Stimulated activated CD8-positive, alpha-beta memory T cell treated with anti-CD3 and anti-CD28 coated beads, Interleukin-12 subunit alpha, Interleukin-12 subunit beta, amount 100 ng/mL, for 24 hours (primary cell): ENCODE data around the gene TMEM239.
"Not testable (repeated sequence)": the region's sequence is repeated elsewhere in the genome, so short reads cannot be mapped to it uniquely, and the experiment has no call there.

Experiments used
- DNase-seq: peaks from one replicate; pipeline ENCODE4 v3.0.0-alpha.2; 2020; ENCODE audit errors: extremely low read depth

Gene TMEM239

DNA sequence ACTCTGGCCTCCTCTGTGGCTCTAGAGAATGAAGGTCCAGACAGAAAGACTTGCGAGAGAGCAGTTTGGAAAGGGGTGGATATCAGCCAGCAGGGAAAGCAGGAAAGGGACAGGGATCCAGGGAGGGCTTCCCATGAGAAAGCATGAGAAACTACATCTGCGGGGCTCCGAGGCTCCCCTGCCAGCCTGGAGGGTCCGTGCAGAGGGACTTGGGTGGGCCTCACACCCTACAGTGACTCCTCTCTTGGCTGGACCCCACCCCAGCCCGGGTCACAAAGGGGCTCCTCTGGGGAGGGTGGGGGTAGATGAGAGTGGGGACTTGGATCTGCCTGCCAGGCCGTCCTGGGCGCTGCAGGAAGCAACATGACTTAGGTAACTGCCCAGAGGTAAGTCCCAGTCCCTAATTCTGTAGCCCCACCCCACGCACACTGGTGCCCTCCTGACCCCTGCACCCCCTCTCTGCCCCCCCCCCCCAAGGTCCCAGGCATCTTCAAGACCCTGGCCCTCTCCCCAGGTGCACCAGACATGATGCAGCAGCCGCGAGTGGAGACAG, at the start of gene TMEM239:
Gene TMEM239 (plus strand): TSS at position 335 of the 553 bp plus-strand sequence. CDS start 191 bp downstream, at position 526.
- DNase-seq = no peak

- no peak for DNase-seq
Observed at GRCh38 chr20:2767768-2768631, 48.2 kb upstream of the TMEM239 start.

DNA sequence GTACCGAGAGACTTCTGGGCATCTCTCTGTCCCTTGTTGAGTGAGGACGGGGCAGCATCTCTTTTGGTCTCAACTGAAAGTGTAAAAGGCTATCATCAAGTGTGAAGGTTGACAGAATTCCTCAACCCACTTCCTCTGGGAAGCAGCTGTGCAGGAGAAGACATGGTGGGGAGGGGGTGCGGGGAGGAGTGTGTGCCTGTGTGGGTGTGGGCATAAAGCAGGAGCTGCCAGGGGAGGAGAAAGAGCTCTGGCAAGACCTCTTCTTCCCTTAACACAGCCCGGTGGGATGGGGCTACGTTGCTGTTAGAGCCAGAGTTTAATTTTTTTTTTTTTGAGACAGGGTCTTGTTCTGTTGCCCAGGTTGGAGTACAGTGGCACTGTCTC, 47.5 kb upstream of the TMEM239 start:
- DNase-seq = no peak

GRCh38 chr20:2770091-2770490, 46.1 kb upstream of the TMEM239 start:
- not testable (repeated sequence) for DNase-seq

GRCh38 chr20:2771631-2772080, 44.5 kb upstream of the TMEM239 start:
- DNase-seq = no peak

DNA sequence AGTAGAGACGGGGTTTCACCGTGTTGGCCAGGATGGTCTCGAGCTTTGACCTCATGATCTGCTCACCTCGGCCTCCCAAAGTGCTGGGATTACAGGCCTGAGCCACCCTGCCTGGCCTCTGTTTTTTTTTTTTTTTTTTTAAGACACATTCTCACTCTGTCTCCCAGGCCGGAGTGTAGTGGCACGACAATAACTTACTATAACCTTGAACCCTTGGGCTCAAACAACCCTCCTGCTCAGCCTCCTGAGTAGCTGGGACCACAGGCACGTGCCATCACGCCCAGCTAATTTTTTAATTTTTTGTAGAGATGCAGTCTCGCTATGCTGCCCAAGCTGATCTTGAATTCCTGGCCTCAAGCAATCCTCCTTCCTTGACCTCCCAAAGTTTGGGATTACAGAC, 42.4 kb upstream of the TMEM239 start:
- no peak for DNase-seq

DNA sequence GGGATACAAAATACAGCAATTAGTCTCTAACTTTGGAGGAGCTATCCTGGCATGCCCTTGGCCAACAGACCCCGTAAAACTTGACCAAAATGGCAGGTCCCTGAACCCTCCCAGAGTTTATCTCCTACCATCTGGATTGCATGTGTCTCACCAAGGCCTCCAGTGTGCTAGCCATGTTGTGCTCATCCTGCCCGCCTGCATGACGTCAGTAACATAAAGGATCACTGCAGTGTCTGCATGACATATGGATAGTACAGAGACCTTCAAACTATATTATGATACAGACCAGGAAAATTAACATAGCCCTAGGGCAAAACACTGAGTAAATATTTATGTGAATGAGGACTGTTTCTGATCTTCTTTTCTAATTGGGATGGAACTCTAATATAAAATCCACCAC, 41.0 kb upstream of the TMEM239 start:
- DNase-seq = no peak

GRCh38 chr20:2778602-2779321, 37.4 kb upstream of the TMEM239 start:
- DNase-seq = no peak

GRCh38 chr20:2780948-2781347, 35.2 kb upstream of the TMEM239 start:
- no peak for DNase-seq

GRCh38 chr20:2783908-2784566, 32.1 kb upstream of the TMEM239 start:
- DNase-seq = no peak

GRCh38 chr20:2793471-2793870, 22.7 kb upstream of the TMEM239 start:
- DNase-seq = no peak

GRCh38 chr20:2794202-2794748, 21.9 kb upstream of the TMEM239 start:
- no peak for DNase-seq

DNA sequence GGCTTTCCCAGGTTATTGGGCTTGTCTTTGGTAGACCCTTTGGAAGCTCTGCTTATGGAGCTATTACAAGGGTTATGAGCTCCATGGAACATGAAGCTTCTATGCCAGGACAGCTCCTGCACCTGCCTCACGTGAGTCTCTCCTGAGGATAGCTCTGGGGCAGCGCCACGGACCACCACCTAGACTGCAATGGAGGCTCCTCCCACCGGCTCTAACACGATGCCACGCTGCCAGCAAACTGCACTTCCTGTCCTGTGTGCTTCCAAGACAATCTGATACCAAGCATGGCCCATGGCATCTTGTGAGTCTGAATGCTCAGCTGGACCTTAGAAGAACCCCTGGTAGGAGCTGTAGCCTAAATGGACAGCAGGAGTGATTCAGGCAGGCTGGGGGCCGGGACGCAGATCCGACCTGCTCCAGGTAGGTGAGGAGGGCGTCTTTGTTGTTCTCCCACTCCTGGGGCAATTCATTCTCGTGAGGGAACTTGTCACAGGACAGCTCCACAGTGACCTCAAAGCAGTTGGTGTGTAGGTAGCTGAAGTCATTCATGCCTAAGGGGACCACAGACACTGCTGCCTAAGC, 21.2 kb upstream of the TMEM239 start:
- DNase-seq = no peak

DNA sequence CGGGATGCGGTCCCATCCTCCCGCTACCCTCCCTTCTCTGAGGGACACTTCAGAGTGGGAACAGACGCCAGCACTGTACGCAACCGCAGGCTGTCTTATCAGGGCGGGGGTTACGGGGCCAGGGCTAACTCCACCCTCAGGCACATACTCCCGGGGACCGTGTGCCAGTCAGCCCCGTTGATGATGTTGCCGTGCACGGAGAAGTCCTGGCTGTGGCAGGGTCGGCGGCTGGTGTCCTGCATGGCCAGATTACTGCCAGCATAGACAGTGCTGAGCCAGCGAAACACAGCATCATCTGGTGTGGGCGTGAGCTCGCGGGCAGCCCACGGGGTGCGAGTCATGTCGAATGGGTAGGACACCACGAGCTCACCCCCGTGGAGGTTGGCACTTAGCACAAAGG, 20.7 kb upstream of the TMEM239 start:
- no peak for DNase-seq

DNA sequence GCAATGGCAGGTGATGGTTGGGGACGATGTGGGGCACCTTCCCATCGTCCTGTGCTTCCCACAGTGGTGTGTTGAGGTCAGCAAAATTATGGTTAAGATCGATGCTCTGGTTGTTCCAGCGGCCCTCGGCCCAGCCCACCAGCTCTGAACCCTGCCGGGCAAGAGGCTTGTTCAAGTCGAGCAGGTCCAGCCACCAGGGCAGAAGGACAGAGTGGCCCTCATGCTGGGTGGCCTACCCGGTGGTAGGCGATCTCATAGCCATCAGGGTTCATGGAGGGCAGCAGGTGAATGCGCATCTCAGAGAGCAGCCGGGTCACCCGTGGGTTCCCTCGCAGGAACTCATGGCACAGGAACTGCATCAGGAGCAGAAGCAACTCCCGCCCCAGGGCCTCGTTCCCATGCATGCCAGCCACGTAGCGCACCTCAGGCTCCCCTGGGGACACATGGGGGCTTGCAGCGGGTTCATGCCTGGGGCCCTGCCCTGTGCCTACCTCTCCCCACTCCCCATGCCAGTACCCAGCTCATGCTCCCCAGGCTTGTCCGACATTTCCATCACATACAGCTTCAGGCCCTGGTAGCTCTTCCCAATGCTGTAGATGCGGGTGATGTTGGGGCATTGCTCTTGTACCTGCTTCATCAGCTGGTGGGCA, 20.0 kb upstream of the TMEM239 start:
- no peak for DNase-seq

DNA sequence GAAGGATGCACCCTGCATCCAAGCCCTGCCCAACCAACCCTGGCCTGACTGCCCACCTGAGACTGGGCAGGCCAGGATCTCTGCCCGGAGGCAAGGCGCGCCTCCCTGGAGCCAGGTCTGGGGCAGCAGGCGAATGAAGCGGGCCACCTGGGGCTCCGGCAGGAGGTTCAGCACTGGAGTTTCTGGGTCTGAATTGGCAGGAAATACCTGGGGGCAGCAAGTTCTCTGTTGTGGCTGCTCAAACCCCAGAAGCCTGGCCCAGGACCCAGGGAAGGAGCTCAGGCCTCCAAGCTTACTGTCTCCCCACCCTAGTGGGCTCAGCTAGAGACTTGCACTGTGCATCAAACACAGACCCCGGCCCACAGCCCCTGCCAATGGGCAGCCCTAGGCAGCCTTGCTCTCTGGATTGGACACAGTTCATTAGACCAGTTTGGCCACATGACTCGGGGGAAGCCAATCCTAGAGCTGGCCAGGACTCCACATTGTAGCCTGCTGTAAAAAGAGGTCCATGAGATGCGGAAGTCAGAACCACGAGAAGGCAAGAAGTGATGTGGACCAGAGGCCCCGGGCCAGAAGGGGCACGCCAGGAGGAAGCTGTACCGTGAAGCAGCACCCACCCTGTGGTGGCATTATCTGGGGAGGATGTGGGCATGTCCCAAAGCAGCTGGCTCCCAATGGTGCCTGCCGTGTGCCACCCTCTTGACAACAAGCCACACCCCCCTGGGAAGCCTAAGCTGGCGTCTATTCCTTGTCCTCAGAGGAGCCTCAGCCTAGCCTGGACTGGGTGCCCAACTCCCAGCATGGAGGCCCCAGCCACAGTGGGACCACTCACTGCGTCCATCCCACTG, 18.8 kb upstream of the TMEM239 start:
- DNase-seq = no peak

- no peak for DNase-seq
Observed at GRCh38 chr20:2798095-2798805, 17.9 kb upstream of the TMEM239 start.

- no peak for DNase-seq
Observed at GRCh38 chr20:2798814-2799213, 17.4 kb upstream of the TMEM239 start.

DNA sequence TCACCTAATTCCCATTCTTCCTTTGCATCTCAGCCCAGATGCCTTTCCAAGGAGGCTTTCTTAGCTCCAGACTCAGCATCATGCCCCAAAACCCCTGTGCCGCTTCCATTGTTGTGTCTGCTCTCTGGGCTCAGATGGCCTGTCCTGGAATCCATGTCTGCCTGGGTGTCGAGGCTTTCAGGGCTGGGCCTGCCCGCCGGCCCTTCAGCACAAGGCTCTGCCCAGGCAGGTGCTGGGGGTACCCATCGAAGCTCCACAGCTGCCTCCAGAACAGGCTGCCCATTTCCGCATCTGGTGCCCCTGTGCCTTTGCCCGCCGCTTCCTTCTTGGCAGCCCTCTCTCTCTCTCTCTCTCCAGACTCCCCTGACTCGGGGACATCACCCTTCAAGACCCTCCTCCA, 16.9 kb upstream of the TMEM239 start:
- DNase-seq = no peak
